SKM-1 (cell line): Measurements from ENCODE around the gene BARX1.
"Not testable (repeated sequence)": the region's sequence is repeated elsewhere in the genome, so short reads cannot be mapped to it uniquely, and the experiment has no call there.

Experiments used
- DNase-seq: peaks from one replicate; lab custom pipeline; 2025; ENCODE audit not compliant: unreplicated experiment; lab: John Stamatoyannopoulos, UW

Gene BARX1

GRCh38 chr9:93951655-93952118 is 3.5 kb downstream of the BARX1 start:
- DNase-seq = no peak

DNA sequence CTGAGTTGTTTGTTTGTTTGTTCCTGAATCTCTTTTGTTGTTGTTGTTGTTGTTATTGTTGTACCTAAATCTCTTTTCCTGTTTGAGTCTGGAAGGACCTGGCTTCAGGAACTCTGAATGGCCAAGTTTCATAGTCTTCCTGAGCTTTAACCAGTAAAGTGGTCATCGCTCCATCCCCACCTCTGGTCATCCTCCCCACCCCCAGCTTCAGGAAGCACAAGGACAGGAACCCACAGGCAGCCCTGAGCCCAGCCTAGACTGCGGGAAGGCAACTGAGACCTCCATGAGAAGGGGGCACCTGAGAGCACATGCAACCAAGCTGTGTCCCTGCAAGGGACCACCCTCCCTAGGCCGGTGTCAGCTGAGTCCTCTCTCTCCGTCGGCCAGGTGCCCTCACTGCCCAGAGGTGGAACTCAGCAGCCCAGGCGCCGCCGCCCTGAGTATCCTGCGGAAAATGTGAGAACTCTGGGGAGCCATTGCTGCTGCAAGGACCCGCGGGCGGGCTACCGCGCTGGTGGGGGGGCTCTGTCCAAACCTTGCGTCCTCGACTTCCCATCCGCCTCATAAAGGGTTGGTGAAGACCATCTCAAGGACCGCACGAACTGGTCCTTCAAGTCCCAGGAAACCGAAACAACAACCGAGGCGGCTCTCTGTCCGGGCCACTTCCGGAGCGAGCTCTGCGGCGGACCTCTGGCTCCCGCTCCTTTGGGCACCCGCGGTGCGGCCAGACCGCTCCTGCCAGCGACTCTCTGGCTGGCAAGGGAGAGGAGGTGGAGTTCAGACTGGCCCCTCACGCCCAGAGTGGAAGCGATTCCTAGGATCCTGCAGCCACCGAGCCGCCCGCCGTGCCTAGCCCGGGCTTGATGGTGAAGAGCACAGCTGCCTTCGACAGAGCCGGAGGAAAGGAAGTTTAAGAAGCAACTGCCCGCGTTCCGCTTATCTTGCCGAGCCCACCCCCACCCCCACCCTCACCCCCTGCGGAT is 4.2 kb downstream of the BARX1 start:
- DNase-seq = no peak

DNA sequence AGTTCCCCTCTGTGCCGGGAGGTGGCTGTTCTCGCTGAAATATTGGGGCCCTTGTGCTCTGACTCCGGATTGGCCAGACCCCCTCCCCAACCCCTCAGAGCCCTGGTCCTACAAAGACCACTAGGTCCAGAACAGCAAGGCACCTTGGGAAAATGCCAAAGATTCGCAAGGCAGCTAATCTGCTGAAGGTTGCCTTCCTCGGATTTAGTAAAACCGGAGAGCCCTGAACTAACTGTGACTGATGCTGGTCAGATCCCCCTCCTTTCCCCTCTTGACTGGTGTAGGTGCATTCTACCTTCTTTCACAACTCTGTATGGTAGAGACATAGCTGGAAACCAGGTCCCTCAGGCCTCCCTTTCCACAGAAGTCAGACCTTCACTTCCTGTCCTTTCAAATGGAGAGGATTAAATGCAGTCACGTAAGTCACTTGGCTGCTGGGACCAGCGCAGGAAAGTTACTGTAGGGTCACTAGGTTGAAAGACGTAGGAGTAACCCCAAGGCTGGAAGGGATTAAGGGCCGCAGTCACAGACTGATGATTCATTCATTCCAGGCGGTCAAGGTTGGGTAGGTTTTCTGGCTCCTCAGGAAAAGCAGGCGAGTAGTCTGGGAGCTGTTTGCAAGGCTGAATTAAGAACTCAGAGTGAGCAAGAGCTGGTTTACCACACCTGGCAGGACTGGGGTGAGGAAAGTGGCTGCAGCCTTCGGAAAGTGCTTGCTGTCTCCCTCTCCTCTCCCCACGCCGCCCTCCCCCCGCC is 5.3 kb downstream of the BARX1 start:
- no peak for DNase-seq

DNA sequence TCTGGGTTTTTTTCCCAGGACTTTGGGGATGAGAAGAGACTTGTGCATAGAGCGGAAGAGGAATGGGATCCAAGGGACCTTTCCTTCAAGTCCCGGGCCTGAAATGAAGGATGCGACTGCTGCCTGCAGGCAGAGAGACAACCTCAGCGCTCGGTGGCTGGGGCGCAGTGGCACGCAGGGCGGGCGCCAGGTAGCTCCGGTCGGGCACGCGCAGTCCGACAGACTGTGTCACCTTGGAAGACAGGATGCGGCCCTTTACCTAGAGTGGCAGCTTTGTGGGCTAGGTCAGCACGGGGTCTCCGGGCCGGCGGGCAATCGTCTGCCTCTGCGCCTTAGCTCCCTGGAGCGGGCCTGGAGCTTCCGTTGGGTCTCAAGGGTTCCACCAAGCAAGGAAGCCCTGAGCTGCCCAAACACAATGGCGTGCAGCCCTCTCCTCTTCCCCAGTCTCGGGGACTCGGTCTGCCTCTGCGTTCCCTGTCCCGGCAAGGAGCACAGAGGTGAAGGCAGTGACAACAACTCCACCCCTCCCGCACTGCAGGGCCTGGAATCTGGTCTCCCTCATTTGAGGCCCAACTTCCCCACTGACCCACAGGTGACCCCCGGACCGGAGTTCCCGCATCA is 6.0 kb downstream of the BARX1 start:
- no peak for DNase-seq

- no peak for DNase-seq
These were observed 6.6 kb downstream of the BARX1 start for GRCh38 chr9:93948441-93949072.

DNA sequence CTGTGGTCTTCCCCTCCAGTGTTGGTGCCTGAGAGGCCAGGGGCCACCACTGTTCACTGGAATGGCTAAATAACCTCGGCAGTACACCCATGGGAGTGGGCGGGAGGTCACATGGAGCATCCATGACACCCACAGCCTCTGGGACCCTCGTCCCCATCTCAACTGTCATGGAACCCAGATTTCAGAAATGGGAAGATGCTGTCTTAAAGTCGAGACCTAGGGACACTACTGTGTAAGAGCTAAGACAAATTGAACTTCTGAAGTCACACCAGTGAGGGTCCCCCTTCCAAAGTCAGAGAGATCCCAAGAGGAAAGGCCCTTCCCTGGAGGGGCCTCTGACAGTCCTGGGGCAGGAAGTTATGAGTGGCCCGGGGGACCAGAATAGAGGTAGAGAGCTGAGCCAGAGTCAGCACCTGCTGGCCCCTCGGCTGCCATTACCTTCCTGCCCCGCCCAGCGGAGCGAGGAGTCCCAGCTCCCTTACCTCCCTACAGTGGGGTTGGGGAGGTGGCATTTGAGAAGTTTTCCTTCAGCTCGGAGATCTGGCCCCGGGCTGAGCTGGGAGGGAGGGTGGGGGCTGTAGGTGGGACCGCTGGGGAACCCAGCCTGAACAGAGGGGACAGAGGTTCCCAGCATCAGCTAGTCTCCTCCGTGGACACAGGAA is 7.6 kb downstream of the BARX1 start:
- no peak for DNase-seq

GRCh38 chr9:93946338-93946712 is 8.8 kb downstream of the BARX1 start:
- DNase-seq = no peak

- DNase-seq = peak; percentile 79
These were observed 9.5 kb downstream of the BARX1 start for GRCh38 chr9:93945400-93946337.

DNA sequence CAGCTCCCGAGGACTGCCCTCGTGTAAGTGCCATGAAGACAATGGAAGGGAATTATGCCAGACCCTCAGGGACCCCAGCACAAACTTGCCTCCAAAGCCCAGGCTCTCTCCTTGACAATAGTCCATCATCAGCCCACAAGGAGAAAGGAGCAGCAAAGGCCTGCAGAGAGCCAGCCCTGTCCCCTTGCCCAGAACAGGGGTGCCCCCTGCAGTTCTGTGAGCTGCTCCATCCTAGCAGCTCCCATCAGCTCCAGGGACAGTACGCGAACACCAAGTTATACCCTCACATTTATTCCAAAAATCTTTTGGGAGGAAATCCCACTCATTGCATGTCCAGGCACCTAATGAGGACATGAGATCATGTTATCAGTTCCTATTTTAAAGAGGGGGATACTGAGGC is 11.1 kb downstream of the BARX1 start:
- no peak for DNase-seq

DNA sequence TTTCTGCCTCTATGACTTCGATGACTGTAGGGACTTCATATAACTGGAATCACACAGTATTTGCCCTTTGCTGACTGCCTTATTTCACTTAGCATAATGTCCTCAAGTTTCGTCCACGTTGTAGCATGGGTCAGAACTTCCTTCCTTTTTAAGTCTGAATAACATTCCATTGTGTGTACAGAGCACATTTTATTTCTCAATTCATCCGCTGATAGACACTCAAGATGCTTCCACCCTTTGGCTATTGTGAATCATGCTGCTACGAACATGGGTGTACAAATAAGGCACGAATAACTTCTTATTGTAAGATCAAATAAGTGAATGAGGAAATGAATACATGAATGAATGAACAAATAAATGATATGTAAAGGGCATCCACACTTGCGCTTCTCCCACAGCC is 13.0 kb downstream of the BARX1 start:
- DNase-seq = no peak

DNA sequence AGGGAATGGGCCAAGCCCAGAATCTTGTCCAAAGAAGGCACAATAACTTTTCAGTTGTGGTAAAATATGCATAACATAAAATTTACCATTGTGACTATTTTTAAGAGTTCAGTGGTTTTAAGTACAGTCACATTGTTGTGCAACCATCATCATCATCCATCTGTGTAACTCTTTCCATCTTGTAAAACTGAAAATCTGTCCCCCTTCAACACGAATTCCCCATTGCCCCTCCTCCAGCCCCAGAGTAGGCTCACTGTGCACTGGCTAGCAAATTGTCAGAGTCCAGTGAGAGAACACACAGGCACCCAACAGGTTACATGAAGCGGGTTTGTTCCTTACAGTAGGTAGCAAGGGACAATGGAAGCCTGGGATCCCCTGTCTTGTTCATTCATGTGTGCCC is 13.7 kb downstream of the BARX1 start:
- no peak for DNase-seq

- DNase-seq = no peak
These were observed 14.2 kb downstream of the BARX1 start for GRCh38 chr9:93940951-93941350.

GRCh38 chr9:93939589-93939988 is 15.6 kb downstream of the BARX1 start:
- DNase-seq = not testable (repeated sequence)

DNA sequence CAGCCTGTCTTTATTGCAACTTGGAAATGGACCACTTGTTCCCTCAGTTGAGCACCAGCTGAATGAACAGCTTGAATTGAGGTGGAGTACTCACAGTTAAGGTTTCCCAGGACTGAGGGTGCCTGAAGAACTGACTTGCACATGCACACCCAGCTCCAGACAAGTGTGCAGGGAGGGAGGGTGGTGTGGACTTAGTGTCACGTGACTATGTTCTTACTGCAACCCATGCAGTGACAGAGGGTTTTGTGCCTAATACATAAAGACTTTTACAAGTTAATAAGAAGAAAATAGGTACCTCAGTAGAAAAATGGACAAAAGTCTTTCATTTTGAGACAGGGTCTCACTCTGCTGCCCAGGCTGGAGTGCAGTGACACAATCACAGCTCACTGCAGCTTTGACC is 18.0 kb downstream of the BARX1 start:
- DNase-seq = no peak

DNA sequence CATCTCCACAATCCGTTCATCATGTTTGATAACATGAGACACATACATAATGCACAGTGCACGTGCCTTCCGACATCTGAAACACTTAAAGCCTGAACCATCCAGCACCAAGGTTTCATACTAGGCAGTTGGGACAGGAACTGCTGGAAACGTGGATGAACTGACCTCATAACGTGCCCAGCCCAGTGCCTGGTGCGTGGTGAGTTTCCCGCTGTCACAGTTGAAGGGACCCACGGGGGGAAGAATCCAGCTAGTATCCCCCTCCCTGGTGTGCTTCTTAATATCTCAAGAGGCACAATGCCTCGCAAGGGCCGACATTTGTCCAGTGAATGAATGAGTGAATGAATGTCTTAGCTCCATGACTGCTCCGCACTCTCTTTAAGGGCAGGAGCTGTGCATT is 23.2 kb downstream of the BARX1 start:
- DNase-seq = no peak

DNA sequence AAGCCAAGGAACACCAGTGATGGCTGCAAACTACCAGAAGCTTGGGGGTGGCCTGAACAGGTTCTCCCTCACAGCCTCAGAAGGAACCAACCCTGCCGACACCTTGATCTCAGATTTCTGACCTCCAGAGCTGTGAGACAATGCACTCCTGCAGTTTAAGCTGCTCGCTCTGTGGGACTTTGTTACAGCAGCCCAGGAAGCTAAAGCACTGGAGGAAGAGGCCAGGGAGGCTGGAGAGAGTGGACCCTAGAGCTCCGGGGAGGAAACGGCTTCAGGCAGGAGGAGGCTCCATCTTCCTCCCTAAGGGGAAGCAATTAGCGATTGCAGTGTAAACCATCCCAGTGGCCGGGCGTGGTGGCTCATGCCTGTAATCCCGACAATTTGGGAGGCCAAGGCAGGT is 25.1 kb downstream of the BARX1 start:
- DNase-seq = no peak

DNA sequence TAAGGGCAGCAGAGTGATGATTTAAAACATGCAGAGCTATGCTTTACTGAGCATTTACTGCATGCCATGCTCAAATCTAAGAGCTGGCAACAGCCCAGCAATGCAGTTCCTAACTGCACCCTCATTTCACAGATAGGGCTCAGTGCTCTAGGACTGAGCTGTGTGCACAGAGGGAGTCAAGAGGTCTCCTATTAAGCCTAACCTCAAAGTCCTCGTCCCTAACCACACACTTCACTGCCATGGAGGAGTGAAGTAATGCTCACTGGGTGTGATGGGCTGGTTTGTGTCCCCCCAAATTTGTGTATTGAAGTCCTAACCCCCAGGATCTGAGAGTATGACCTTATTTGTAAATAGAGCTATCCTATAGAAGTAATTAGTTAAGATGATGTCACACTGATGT is 25.9 kb downstream of the BARX1 start:
- DNase-seq = no peak

DNA sequence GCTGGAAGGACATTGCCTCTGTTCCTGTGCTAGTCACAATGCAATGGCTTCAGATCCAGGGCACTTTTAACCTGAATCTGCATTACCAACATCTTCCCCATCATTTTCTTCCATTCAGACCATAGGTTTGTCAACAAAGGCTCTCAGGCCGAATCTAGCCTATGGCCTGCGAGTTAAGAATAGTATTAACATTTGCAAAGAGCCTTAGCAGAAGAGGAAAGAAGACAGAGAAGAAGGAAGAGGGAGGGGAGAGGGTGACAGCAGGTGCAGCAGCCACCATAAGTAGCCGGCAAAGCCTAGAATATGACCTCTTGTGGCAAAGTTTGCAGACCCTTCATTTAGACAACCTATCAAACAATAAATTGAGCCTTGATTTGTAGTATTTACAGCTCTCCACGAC is 32.6 kb downstream of the BARX1 start:
- DNase-seq = no peak

DNA sequence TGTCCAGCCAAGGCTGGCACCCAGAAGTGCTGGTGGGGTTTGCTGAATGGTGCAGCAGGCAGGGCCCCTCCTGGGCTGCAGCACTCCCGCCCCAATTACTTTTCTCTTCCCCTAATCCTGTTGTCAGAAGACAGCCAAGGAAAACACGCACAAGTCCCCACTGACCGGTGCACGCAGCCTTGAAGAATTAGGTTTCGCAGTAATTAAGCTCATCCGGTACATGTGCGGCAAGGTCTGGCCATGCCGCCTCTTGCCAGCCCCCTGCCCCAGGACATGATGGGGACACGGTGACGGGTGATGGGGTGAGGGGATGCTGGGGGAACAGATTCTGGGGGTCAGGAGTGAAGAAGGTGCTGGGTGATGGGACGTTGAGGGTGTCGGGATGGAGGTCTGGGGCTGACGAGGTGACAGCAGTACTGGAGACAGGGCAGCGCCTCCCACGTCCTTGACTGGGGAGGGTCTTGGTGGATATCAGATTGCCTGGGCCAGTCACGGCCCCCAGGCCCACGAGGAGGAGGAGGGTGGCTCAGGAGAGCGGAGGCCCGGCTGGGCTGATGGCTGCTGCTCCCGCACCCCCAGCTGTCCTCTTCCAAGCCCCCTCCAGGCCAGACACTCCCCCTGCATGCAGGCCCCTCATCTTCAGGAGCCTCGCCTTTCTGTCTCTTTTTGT is 34.9 kb downstream of the BARX1 start:
- no peak for DNase-seq
